Prostate gland (tissue), 2 donors: Measurements from ENCODE around the gene ABHD17C.

Experiments
- POLR2A ChIP-seq: fragments of 450-650 bp; IDR thresholded peaks from one replicate; pipeline ENCODE4 v1.6.1; 2016; ENCODE audit warnings: antibody characterized with exemption, mild to moderate bottlenecking
- POLR2AphosphoS5 ChIP-seq: sonication (generic); formaldehyde crosslinking; IDR thresholded peaks from one replicate; pipeline ENCODE4 v1.6.1; 2017; ENCODE audit warnings: antibody characterized with exemption
- TF ChIP-seq, protein P1 (sequence below), 4 experiments: fragments of 200-600 bp in 2 of 4; fragments of 450-650 bp in 2 of 4; sonication (generic) in 2 of 4; IDR thresholded peaks; 1 replicate in 3 of 4; 2 replicates in 1 of 4; pipeline ENCODE4 v1.5.1; 2016 to 2019; ENCODE audit warnings: antibody characterized with exemption in 4 of 4, mild to moderate bottlenecking in 2 of 4, moderate library complexity in 2 of 4

DNA sequence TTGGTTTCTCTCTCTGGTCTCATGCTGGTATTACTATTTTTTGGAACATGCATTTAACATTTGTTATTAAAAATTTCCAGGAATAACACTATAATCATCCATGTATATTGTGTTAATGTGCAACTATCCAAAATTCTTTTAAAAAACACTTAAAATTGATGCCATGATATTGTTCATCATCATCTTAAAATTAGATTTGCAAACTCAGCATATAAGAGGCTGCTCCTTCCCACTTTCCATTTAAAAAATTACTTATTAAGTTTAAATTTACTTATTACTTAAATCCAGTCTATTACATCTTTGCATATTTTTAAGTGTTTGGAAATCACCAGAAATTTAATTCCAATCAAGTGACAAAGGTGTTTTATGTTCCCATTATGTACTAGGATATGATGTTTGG is 5.8 kb upstream of the ABHD17C start:
- TF ChIP-seq, protein P1, sequence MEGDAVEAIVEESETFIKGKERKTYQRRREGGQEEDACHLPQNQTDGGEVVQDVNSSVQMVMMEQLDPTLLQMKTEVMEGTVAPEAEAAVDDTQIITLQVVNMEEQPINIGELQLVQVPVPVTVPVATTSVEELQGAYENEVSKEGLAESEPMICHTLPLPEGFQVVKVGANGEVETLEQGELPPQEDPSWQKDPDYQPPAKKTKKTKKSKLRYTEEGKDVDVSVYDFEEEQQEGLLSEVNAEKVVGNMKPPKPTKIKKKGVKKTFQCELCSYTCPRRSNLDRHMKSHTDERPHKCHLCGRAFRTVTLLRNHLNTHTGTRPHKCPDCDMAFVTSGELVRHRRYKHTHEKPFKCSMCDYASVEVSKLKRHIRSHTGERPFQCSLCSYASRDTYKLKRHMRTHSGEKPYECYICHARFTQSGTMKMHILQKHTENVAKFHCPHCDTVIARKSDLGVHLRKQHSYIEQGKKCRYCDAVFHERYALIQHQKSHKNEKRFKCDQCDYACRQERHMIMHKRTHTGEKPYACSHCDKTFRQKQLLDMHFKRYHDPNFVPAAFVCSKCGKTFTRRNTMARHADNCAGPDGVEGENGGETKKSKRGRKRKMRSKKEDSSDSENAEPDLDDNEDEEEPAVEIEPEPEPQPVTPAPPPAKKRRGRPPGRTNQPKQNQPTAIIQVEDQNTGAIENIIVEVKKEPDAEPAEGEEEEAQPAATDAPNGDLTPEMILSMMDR (IDR thresholded peaks at IDR 0.05): no peak
- no peak for TF ChIP-seq POLR2A
- TF ChIP-seq POLR2AphosphoS5: no peak
